Right atrium auricular region (tissue), 2 donors: Measurements from ENCODE around the gene RHOT2. TPM values are rescaled to one million over a fixed set of nuclear protein-coding genes. Genes with fewer than 3 reads are reported as not detected.
A peak's percentile ranks its signal among the peaks of the same experiment; 100 is the strongest.

Source experiments
- DNase-seq: peaks from one replicate; pipeline ENCODE4 v3.0.0-alpha.2; 2019; ENCODE audit warnings: low spot score
- H3K27ac ChIP-seq, 2 donors: fragments of 200-600 bp; sonication (generic); 1 replicate in 1 of 2; 2 replicates in 1 of 2; pipeline ENCODE4 v1.5.1; 2016 to 2019
- H3K27me3 ChIP-seq, 2 donors: fragments of 200-600 bp; sonication (generic); one replicate each; pipeline versions ENCODE4 v1.5.1 to v1.6.0; 2017 to 2019
- H3K36me3 ChIP-seq: fragments of 200-600 bp; sonication (generic); one replicate; pipeline ENCODE4 v1.5.1; 2016
- H3K4me1 ChIP-seq, 2 donors: fragments of 200-600 bp; sonication (generic); one replicate each; pipeline versions ENCODE4 v1.5.1 to v1.6.0; 2017 to 2019
- H3K4me3 ChIP-seq, 2 donors: fragments of 200-600 bp; sonication (generic); 1 replicate in 1 of 2; 2 replicates in 1 of 2; pipeline ENCODE4 v1.5.1; 2017 to 2019; ENCODE audit warnings: mild to moderate bottlenecking in 1 of 2, moderate library complexity in 1 of 2
- H3K9me3 ChIP-seq, 2 donors: fragments of 200-600 bp; sonication (generic); one replicate each; pipeline ENCODE4 v1.5.1; 2019
- total RNA-seq, 2 donors: library from RNA; depleted of rRNA; stranded (reverse); fragments of >200 nt; gene quantifications; one replicate each; pipeline ENCODE4 v1.1.0, GENCODE V29; 2016
- TF ChIP-seq, protein P1 (sequence below), 2 donors: fragments of 200-600 bp; sonication (generic); IDR thresholded peaks; one replicate each; pipeline ENCODE4 v1.5.1; 2019; ENCODE audit warnings: antibody characterized with exemption in 2 of 2

The RHOT2 gene
- total RNA-seq, 2 donors from 2014 or later, result 37.8 to 42.8 TPM

DNA sequence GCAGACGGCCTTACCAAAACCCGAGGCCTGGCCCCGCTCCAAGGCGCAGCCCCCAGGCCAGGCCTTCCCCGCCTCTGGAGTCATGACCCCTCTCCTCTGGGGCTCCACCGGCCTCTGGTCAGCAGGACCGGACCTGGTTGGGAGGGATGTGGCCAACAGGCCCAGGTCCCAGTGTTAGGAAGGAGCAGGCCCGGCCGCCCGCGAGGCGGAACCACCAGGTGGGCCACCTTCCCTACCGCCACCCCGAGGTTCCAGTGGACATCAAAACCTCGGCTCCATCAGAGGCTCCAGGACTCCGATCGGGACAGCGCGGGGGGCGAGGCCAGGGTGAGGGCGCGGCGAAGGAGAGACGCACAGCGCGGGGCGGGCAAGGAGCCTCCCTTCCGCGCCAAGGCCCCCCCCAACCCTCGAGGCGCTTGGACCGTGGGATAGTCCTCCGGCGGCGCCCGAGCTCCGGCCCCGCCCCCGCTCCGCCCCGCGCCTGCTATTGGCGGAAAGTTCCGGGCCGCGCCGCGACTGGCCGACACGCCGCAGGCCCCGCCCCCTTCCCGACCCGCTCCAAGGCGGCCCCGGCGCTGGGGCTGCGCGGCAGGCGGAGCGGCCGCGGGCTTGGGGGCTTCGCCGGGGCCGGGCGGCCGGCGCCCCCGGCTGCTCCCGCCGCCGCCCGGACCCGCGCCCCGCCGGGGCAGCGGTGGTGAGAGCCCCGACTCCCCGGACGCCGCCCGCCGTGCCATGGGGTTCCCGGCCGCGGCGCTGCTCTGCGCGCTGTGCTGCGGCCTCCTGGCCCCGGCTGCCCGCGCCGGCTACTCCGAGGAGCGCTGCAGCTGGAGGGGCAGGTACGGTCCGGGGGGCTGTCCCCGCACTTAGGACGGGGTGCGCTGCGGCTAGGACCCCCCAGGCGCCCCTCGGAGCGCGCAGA, 46.9 kb downstream of the RHOT2 start, which contains the start of gene METRN:
METRN (plus strand) TSS at position 561 of the 919 bp plus-strand sequence; CDS start at position 733, 172 bp downstream.
- TF ChIP-seq, protein P1, sequence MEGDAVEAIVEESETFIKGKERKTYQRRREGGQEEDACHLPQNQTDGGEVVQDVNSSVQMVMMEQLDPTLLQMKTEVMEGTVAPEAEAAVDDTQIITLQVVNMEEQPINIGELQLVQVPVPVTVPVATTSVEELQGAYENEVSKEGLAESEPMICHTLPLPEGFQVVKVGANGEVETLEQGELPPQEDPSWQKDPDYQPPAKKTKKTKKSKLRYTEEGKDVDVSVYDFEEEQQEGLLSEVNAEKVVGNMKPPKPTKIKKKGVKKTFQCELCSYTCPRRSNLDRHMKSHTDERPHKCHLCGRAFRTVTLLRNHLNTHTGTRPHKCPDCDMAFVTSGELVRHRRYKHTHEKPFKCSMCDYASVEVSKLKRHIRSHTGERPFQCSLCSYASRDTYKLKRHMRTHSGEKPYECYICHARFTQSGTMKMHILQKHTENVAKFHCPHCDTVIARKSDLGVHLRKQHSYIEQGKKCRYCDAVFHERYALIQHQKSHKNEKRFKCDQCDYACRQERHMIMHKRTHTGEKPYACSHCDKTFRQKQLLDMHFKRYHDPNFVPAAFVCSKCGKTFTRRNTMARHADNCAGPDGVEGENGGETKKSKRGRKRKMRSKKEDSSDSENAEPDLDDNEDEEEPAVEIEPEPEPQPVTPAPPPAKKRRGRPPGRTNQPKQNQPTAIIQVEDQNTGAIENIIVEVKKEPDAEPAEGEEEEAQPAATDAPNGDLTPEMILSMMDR (IDR thresholded peaks at IDR 0.05), result no peak
- Histone ChIP-seq H3K36me3 (no peaks in the 10 kb centered on the region), H3K4me3 (peak within 1 kb of the TSS; percentile 73 to 81), H3K27ac (peak within 1 kb of the TSS in 1 of 2 donors; percentile 40), H3K9me3 (no peaks in the 10 kb centered on the region), H3K27me3 (peaks cover 0 to 10% of the 10 kb centered on the region in 2 donors), H3K4me1 (peaks cover 0 to 52% of the 10 kb centered on the region in 2 donors)
- DNase-seq, result peak; percentile 90

DNA sequence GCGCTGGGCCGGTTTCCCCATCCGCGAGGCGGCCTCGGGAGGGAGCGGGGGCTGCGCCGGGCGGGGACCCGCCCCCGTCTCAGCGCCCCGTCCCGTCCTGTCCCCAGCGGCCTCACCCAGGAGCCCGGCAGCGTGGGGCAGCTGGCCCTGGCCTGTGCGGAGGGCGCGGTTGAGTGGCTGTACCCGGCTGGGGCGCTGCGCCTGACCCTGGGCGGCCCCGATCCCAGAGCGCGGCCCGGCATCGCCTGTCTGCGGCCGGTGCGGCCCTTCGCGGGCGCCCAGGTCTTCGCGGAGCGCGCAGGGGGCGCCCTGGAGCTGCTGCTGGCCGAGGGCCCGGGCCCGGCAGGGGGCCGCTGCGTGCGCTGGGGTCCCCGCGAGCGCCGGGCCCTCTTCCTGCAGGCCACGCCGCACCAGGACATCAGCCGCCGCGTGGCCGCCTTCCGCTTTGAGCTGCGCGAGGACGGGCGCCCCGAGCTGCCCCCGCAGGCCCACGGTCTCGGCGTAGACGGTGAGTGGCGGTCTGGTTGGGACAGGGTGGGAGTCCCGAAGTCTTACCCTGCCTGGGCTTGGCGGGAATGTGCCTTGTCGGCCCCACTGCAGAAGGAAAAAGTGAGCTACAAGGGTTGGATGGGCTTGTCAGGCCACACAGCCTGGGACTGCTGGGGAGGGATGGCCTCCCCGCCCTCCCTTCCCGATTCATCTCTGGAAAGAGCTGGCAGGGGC, 47.7 kb downstream of the RHOT2 start:
- H3K36me3 ChIP-seq, result no peaks in the 10 kb centered on the region
- peaks cover 0 to 52% of the 10 kb centered on the region in 2 donors for H3K4me1 ChIP-seq
- TF ChIP-seq, protein P1 (IDR thresholded peaks at IDR 0.05), result no peak
- no peaks in the 10 kb centered on the region for H3K9me3 ChIP-seq
- H3K27ac ChIP-seq, result peak overlapping the region in 1 of 2 donors; percentile 40
- peak overlapping the region; percentile 73 to 81 for H3K4me3 ChIP-seq
- DNase-seq, result no peak
- peaks cover 0 to 8% of the 10 kb centered on the region in 2 donors for H3K27me3 ChIP-seq

- TF ChIP-seq, protein P1 (IDR thresholded peaks at IDR 0.05), result no peak
- no peak for DNase-seq
- peaks cover 0 to 2% of the 10 kb centered on the region in 2 donors for H3K27me3 ChIP-seq
- H3K27ac ChIP-seq, result no peak overlapping the region
- no peaks in the 10 kb centered on the region for H3K9me3 ChIP-seq
- peak overlapping the region; percentile 73 to 81 for H3K4me3 ChIP-seq
- no peaks in the 10 kb centered on the region for H3K36me3 ChIP-seq
- peaks cover 0 to 54% of the 10 kb centered on the region in 2 donors for H3K4me1 ChIP-seq
These were observed 48.3 kb downstream of the RHOT2 start for GRCh38 chr16:716200-716568.

GRCh38 chr16:716768-717325, 48.9 kb downstream of the RHOT2 start:
- TF ChIP-seq, protein P1 (IDR thresholded peaks at IDR 0.05), result no peak
- DNase-seq, result no peak
- Histone ChIP-seq H3K36me3 (no peaks in the 10 kb centered on the region), H3K27ac (no peak overlapping the region), H3K4me3 (no peak overlapping the region), H3K27me3 (no peaks in the 10 kb centered on the region), H3K9me3 (no peaks in the 10 kb centered on the region), H3K4me1 (peaks cover 0 to 55% of the 10 kb centered on the region in 2 donors)

DNA sequence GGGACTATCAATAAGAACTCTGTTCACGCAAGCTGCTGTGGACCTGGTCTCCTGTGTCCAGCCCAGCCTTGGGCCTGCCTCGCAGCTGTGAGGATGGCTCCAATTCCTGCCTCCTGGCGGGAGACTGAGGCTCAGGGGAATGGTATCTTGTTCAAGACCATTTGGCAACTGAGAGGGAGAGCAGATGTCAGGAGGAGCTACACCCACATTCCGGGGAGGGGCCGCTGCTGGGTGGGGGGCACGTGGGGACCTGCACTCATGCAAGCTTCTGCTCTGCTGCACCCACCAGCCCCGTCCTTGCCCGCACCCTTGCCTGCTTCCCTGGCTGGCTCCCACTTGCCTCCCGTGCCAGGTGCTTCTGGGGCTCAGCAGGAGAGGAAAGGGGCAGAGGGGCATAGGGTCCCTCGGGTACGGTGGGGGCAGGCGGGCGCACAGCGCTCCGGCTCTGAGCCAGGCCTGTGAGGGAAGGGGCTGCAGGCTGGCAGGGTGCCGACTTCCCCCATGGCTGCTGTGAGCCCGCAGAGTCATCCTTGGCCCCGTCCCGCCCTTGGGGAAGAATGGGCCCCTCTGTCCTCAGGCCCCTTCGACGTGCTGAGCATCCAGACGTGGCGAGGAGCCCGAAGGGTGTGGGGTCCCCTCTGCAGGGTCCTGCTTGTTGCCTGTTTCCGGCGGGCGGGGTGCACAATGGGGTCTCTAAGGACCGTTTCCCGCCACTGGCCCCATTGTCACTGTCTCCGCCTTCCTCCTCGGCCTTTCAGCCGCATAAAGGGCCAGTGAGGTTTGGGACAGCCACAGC, 49.7 kb downstream of the RHOT2 start:
- H3K9me3 ChIP-seq, result no peaks in the 10 kb centered on the region
- peaks cover 0 to 58% of the 10 kb centered on the region in 2 donors for H3K4me1 ChIP-seq
- no peaks in the 10 kb centered on the region for H3K36me3 ChIP-seq
- TF ChIP-seq, protein P1 (IDR thresholded peaks at IDR 0.05), result no peak
- H3K27ac ChIP-seq, result no peak overlapping the region
- no peak overlapping the region for H3K4me3 ChIP-seq
- no peaks in the 10 kb centered on the region for H3K27me3 ChIP-seq
- DNase-seq, result no peak
